WTC11 (cell line): ENCODE data around the gene DMD.

ENCODE experiments used
- CTCF ChIP-seq: fragments of 200-600 bp; IDR thresholded peaks from 2 replicates; pipeline ENCODE4 v1.8.0; 2022; ENCODE audit warnings: antibody characterized with exemption
- IRF2 ChIP-seq: sonication (generic); formaldehyde crosslinking; IDR thresholded peaks from 2 replicates; pipeline ENCODE4 v1.8.0; 2022; ENCODE audit warnings: low read depth, missing genetic modification reagents, borderline replicate concordance
- MAX ChIP-seq: sonication (generic); formaldehyde crosslinking; IDR thresholded peaks from 2 replicates; pipeline ENCODE4 v1.8.0; 2022; ENCODE audit warnings: mild to moderate bottlenecking, missing genetic modification reagents
- MXD4 ChIP-seq: fragments of 250-450 bp; sonication (Bioruptor Pico); IDR thresholded peaks from 2 replicates; pipeline ENCODE4 v1.8.0; 2021; ENCODE audit warnings: mild to moderate bottlenecking, moderate library complexity, borderline replicate concordance
- NFE2L1 ChIP-seq: sonication (generic); formaldehyde crosslinking; IDR thresholded peaks from 2 replicates; pipeline ENCODE4 v1.8.1; 2023; ENCODE audit warnings: missing genetic modification reagents
- NR1H2 ChIP-seq: sonication (generic); formaldehyde crosslinking; IDR thresholded peaks from 2 replicates; pipeline ENCODE4 v1.9.0; 2021; ENCODE audit warnings: mild to moderate bottlenecking, moderate library complexity, missing genetic modification reagents
- NR3C1 ChIP-seq: sonication (generic); formaldehyde crosslinking; conservative IDR thresholded peaks from 2 replicates; pipeline ENCODE4 v1.8.1; 2023; ENCODE audit warnings: low read depth, mild to moderate bottlenecking, missing genetic modification reagents
- TEAD4 ChIP-seq: sonication (generic); formaldehyde crosslinking; IDR thresholded peaks from 2 replicates; pipeline ENCODE4 v1.8.0; 2022; ENCODE audit warnings: mild to moderate bottlenecking, missing genetic modification reagents
- USF1 ChIP-seq: sonication (generic); formaldehyde crosslinking; IDR thresholded peaks from 2 replicates; pipeline ENCODE4 v1.8.0; 2022; ENCODE audit warnings: mild to moderate bottlenecking, missing genetic modification reagents
- ZNF219 ChIP-seq: sonication (generic); formaldehyde crosslinking; IDR thresholded peaks from 2 replicates; pipeline ENCODE4 v1.8.0; 2023; ENCODE audit warnings: missing genetic modification reagents, mild to moderate bottlenecking, borderline replicate concordance
- ZNF263 ChIP-seq: sonication (generic); formaldehyde crosslinking; IDR thresholded peaks from 2 replicates; pipeline ENCODE4 v1.8.1; 2022; ENCODE audit warnings: low read depth, mild to moderate bottlenecking, moderate library complexity, missing genetic modification reagents
- ZNF512 ChIP-seq: sonication (generic); formaldehyde crosslinking; IDR thresholded peaks from 2 replicates; pipeline ENCODE4 v1.8.1; 2022; ENCODE audit warnings: missing genetic modification reagents, borderline replicate concordance
- TF ChIP-seq, protein P1 (sequence below): sonication (generic); formaldehyde crosslinking; IDR thresholded peaks from 2 replicates; pipeline ENCODE4 v1.8.1; 2022; ENCODE audit warnings: mild to moderate bottlenecking, moderate library complexity, missing genetic modification reagents
- TF ChIP-seq, protein P2 (sequence below): sonication (generic); formaldehyde crosslinking; IDR thresholded peaks from 2 replicates; pipeline ENCODE4 v1.8.1; 2023; ENCODE audit warnings: mild to moderate bottlenecking, missing genetic modification reagents, moderate library complexity

- TF ChIP-seq CTCF = no peak
- TF ChIP-seq, protein P1, sequence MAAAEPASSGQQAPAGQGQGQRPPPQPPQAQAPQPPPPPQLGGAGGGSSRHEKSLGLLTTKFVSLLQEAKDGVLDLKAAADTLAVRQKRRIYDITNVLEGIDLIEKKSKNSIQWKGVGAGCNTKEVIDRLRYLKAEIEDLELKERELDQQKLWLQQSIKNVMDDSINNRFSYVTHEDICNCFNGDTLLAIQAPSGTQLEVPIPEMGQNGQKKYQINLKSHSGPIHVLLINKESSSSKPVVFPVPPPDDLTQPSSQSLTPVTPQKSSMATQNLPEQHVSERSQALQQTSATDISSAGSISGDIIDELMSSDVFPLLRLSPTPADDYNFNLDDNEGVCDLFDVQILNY (CRISPR knock-in tag) = no peak
- TF ChIP-seq IRF2 (CRISPR knock-in tag) = no peak
- no peak for TF ChIP-seq ZNF219 (CRISPR knock-in tag)
- TF ChIP-seq NFE2L1 (CRISPR knock-in tag) = no peak
- TF ChIP-seq, protein P2, sequence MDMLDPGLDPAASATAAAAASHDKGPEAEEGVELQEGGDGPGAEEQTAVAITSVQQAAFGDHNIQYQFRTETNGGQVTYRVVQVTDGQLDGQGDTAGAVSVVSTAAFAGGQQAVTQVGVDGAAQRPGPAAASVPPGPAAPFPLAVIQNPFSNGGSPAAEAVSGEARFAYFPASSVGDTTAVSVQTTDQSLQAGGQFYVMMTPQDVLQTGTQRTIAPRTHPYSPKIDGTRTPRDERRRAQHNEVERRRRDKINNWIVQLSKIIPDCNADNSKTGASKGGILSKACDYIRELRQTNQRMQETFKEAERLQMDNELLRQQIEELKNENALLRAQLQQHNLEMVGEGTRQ (CRISPR knock-in tag) = no peak
- TF ChIP-seq NR3C1 (CRISPR knock-in tag) = no peak
- no peak for TF ChIP-seq MXD4 (CRISPR knock-in tag)
- no peak for TF ChIP-seq ZNF512 (CRISPR knock-in tag)
- no peak for TF ChIP-seq MAX (CRISPR knock-in tag)
- TF ChIP-seq NR1H2 (CRISPR knock-in tag) = no peak
- no peak for TF ChIP-seq ZNF263 (CRISPR knock-in tag)
- no peak for TF ChIP-seq USF1 (CRISPR knock-in tag)
- TF ChIP-seq TEAD4 (CRISPR knock-in tag) = no peak
Measured at GRCh38 chrX:32010212-32010611, 1201.1 kb downstream of the DMD start.
